ENCODE results near the gene CEP164.

DNA sequence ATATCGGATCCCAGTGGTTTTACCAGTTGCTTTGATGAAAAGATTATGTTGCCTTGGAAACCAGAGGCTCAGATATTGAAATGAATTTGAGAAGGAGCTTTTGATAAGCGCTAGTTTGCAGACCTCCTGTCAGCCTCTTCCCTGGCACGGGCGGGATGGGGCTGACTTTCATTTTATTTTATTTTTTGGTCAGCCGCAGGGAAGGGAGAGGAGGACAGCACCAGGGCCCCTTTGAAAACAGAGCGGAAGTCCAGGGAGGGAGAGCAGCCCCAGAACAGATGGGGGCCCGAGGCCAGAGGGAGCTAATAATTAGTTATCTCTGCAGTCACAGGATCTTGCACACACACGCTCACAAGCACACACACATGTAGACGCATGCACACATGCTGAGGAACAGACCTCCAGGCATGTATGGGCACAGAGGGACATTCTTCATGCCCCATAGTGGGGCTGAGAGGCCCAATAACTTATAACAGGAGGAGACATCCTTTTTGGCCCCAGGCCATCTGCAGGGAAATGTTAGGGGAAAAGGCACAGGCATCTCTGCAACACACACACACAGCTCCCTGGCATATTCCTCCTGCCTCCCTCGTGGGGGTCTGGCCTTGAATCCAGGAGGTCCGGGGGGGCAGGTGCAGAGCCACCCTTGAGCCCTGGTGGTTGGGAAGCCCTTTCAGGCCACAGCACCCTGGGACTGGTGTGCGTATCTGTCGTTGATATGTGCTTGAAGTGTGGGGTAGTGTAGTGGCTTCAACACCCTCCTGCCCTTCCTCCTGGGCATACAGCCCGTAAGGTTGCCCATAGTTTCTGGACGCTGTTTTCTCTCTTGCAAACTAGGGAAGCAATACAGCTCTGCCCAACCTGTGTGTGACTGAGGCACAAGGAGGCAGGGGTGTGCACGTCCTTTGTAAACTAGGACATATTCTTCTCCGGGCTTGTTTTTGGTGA lies 117.3 kb downstream of the CEP164 start:
- TF ChIP-seq POLR2AphosphoS5 (IDR thresholded peaks at IDR 0.05) (no peak), SMC3 (conservative IDR thresholded peaks at IDR 0.05; ENCODE audit: poor library complexity) (no peak), EP300 (conservative IDR thresholded peaks at IDR 0.05; ENCODE audit: poor library complexity, severe bottlenecking) (no peak)
